H1 (cell line): ENCODE data around the gene PRPF40B. TPM values are rescaled to one million over a fixed set of nuclear protein-coding genes. Genes with fewer than 3 reads are reported as not detected.

Experiments
- CTCF ChIA-PET: fragments of 300-600 bp; sonication (Branson Sonifier 250); formaldehyde crosslinking; loops from one replicate; lab custom pipeline; 2021; ENCODE audit not compliant: partially characterized antibody; lab: Charles Lee
- POLR2A ChIA-PET: fragments of 300-600 bp; sonication (Branson Sonifier 250); formaldehyde crosslinking; loops from one replicate; lab custom pipeline; 2021; ENCODE audit warnings: inconsistent platforms; ENCODE audit not compliant: partially characterized antibody; lab: Charles Lee
- DNase-seq, 2 experiments: peaks; one replicate each; pipeline versions ENCODE4 v3.0.0 to v3.0.0-alpha.2; 2010 to 2022; ENCODE audit warnings: low spot score in 2 of 2, low read depth in 1 of 2, mixed read lengths in 1 of 2
- FAIRE-seq: peaks from 2 replicates; lab custom pipeline; 2011; peaks lifted over from hg19 to GRCh38; lab: Jason Lieb, UNC
- H2AFZ ChIP-seq: 2 replicates; pipeline ENCODE4 v1.8.1; 2012; ENCODE audit warnings: low read length, inconsistent platforms
- H2AK5ac ChIP-seq: 2 replicates; pipeline ENCODE4 v1.6.1; 2013; ENCODE audit warnings: low read depth, low read length
- H2BK120ac ChIP-seq: replicated peaks from 2 replicates; pipeline ENCODE3; 2013; ENCODE audit warnings: low read depth, low read length, inconsistent platforms
- H2BK12ac ChIP-seq: 2 replicates; pipeline ENCODE4 v1.6.1; 2013; ENCODE audit warnings: low read depth, low read length
- H2BK15ac ChIP-seq: 2 replicates; pipeline ENCODE4 v1.6.1; 2013; ENCODE audit warnings: low read length
- H2BK20ac ChIP-seq: 2 replicates; pipeline ENCODE4 v1.6.1; 2013; ENCODE audit warnings: low read length
- H2BK5ac ChIP-seq: 2 replicates; pipeline ENCODE4 v1.6.1; 2013; ENCODE audit warnings: low read depth, low read length
- H3K14ac ChIP-seq: 2 replicates; pipeline ENCODE4 v1.6.1; 2013; ENCODE audit warnings: inconsistent platforms; ENCODE audit not compliant: insufficient read length
- H3K18ac ChIP-seq: 2 replicates; pipeline ENCODE4 v1.6.1; 2013; ENCODE audit warnings: low read length; ENCODE audit errors: extremely low read depth
- H3K23ac ChIP-seq: 2 replicates; pipeline ENCODE4 v1.6.1; 2013; ENCODE audit warnings: inconsistent platforms; ENCODE audit not compliant: insufficient read length
- H3K23me2 ChIP-seq: 2 replicates; pipeline ENCODE4 v1.6.1; 2013; ENCODE audit warnings: low read depth, low read length
- H3K27ac ChIP-seq: 2 replicates; pipeline ENCODE4 v1.6.1; 2011; ENCODE audit warnings: low read depth, low read length, inconsistent platforms
- H3K27me3 ChIP-seq, 4 experiments: replicated peaks in 1 of 4; 1 replicate in 1 of 4; 2 replicates in 3 of 4; pipeline versions ENCODE4 v1.6.1 to v1.8.1; 2011 to 2013; ENCODE audit warnings: low read length in 3 of 4, mild to moderate bottlenecking in 3 of 4, inconsistent platforms in 2 of 4, mixed read lengths in 2 of 4, moderate library complexity in 1 of 4; ENCODE audit not compliant: control insufficient read depth in 3 of 4, insufficient read depth in 3 of 4; ENCODE audit errors: extremely low read depth in 1 of 4
- H3K36me3 ChIP-seq, 4 experiments: 2 replicates each; pipeline versions ENCODE4 v1.6.1 to v1.8.1; 2011 to 2013; ENCODE audit warnings: mild to moderate bottlenecking in 4 of 4, low read length in 3 of 4, moderate library complexity in 2 of 4, control low read depth in 1 of 4, inconsistent platforms in 1 of 4; ENCODE audit not compliant: insufficient read depth in 4 of 4, control insufficient read depth in 2 of 4
- H3K4ac ChIP-seq: replicated peaks from 2 replicates; pipeline ENCODE3; 2013; ENCODE audit warnings: low read length, low read depth, mixed read lengths, inconsistent platforms; ENCODE audit not compliant: insufficient read length
- H3K4me1 ChIP-seq, 4 experiments: replicated peaks in 1 of 4; 1 replicate in 1 of 4; 2 replicates in 3 of 4; pipeline versions ENCODE4 v1.6.1 to v1.8.1; 2011 to 2013; ENCODE audit warnings: low read length in 3 of 4, inconsistent platforms in 2 of 4, mixed read lengths in 1 of 4; ENCODE audit not compliant: insufficient read depth in 4 of 4, control insufficient read depth in 3 of 4
- H3K4me2 ChIP-seq, 2 experiments: 2 replicates each; pipeline versions ENCODE4 v1.6.1 to v1.8.1; 2011 to 2013; ENCODE audit warnings: low read depth in 2 of 2, low read length in 2 of 2, control low read depth in 1 of 2, inconsistent platforms in 1 of 2, mild to moderate bottlenecking in 1 of 2; ENCODE audit not compliant: insufficient read depth in 1 of 2
- H3K4me3 ChIP-seq, 4 experiments: fragments of 200-600, 300-600 bp in 1 of 4; sonication (generic), shearing (Covaris generic), sonication (Bioruptor Twin) in 1 of 4; 2 replicates each; pipeline versions ENCODE4 v1.5.1 to v1.8.1; 2011 to 2016; ENCODE audit warnings: low read length in 4 of 4, low read depth in 3 of 4, control low read depth in 2 of 4, inconsistent platforms in 2 of 4, mild to moderate bottlenecking in 2 of 4, mixed read lengths in 1 of 4, moderate library complexity in 1 of 4; ENCODE audit not compliant: insufficient read depth in 2 of 4; ENCODE audit errors: extremely low read depth in 1 of 4
- H3K56ac ChIP-seq: replicated peaks from 2 replicates; pipeline ENCODE3; 2013; ENCODE audit warnings: low read depth, mild to moderate bottlenecking, mixed read lengths, low read length, inconsistent platforms; ENCODE audit not compliant: insufficient read length
- H3K79me1 ChIP-seq: 2 replicates; pipeline ENCODE4 v1.6.1; 2013; ENCODE audit warnings: low read depth, low read length, control low read depth
- H3K79me2 ChIP-seq, 2 experiments: 2 replicates each; pipeline versions ENCODE4 v1.6.1 to v1.8.1; 2012 to 2013; ENCODE audit warnings: low read length in 2 of 2, mild to moderate bottlenecking in 2 of 2, inconsistent platforms in 1 of 2; ENCODE audit not compliant: insufficient read depth in 2 of 2, control insufficient read depth in 1 of 2
- H3K9ac ChIP-seq, 4 experiments: replicated peaks in 1 of 4; 1 replicate in 1 of 4; 2 replicates in 3 of 4; pipeline versions ENCODE4 v1.6.1 to v1.8.1; 2011 to 2013; ENCODE audit warnings: low read depth in 3 of 4, low read length in 3 of 4, control low read depth in 2 of 4, mild to moderate bottlenecking in 2 of 4, moderate library complexity in 2 of 4, inconsistent platforms in 1 of 4; ENCODE audit errors: extremely low read depth in 1 of 4
- H3K9me3 ChIP-seq, 2 experiments: 2 replicates each; pipeline versions ENCODE4 v1.6.1 to v1.8.1; 2012 to 2013; ENCODE audit warnings: mild to moderate bottlenecking in 2 of 2, moderate library complexity in 2 of 2, control low read depth in 1 of 2, inconsistent platforms in 1 of 2, low read depth in 1 of 2, low read length in 1 of 2, mixed read lengths in 1 of 2; ENCODE audit not compliant: insufficient read depth in 2 of 2
- H4K20me1 ChIP-seq, 2 experiments: replicated peaks in 1 of 2; 2 replicates each; pipeline versions ENCODE3 to v1.8.1; 2011 to 2013; ENCODE audit warnings: inconsistent platforms in 2 of 2, low read length in 2 of 2, mild to moderate bottlenecking in 1 of 2; ENCODE audit not compliant: insufficient read depth in 2 of 2, control insufficient read depth in 1 of 2
- H4K5ac ChIP-seq: 2 replicates; pipeline ENCODE4 v1.6.1; 2013; ENCODE audit warnings: low read length, low read depth, mixed read lengths, inconsistent platforms; ENCODE audit not compliant: insufficient read length
- H4K8ac ChIP-seq: 2 replicates; pipeline ENCODE4 v1.8.0; 2013; ENCODE audit warnings: mild to moderate bottlenecking, moderate library complexity, low read length, inconsistent platforms; ENCODE audit not compliant: insufficient read depth; ENCODE audit errors: extremely low read depth
- H4K91ac ChIP-seq: replicated peaks from 2 replicates; pipeline ENCODE3; 2013; ENCODE audit warnings: low read length, mixed read lengths, inconsistent platforms; ENCODE audit not compliant: insufficient read length
- ASH2L ChIP-seq: fragments of 200-600, 300-600 bp; sonication (generic); IDR thresholded peaks from one replicate; pipeline ENCODE4 v1.7.1; 2017; ENCODE audit warnings: low read length
- BACH1 ChIP-seq: IDR thresholded peaks from 2 replicates; pipeline ENCODE4 v1.6.1; 2012; ENCODE audit warnings: low read length, improper control_type of control experiment
- BCL11A ChIP-seq, 2 experiments: IDR thresholded peaks; one replicate each; pipeline ENCODE4 v1.6.1; 2011; ENCODE audit warnings: low read depth in 2 of 2, low read length in 2 of 2, mild to moderate bottlenecking in 2 of 2
- BRCA1 ChIP-seq: IDR thresholded peaks from 2 replicates; pipeline ENCODE4 v1.6.1; 2012; ENCODE audit warnings: low read depth, low read length, improper control_type of control experiment
- EZH2 ChIP-seq: fragments of 200-600 bp; sonication (generic); IDR thresholded peaks from 2 replicates; pipeline ENCODE4 v1.7.1; 2012; ENCODE audit warnings: low read depth, mild to moderate bottlenecking, moderate library complexity, low read length, inconsistent platforms; ENCODE audit not compliant: severe bottlenecking
- GTF2F1 ChIP-seq: IDR thresholded peaks from 2 replicates; pipeline ENCODE4 v1.6.1; 2012; ENCODE audit warnings: low read depth, low read length, improper control_type of control experiment, borderline replicate concordance
- RBBP5 ChIP-seq: IDR thresholded peaks from 2 replicates; pipeline ENCODE4 v1.7.1; 2012; ENCODE audit warnings: low read depth, mild to moderate bottlenecking, inconsistent platforms, low read length, moderate library complexity, borderline replicate concordance
- SIX5 ChIP-seq: IDR thresholded peaks from 2 replicates; pipeline ENCODE4 v1.6.1; 2011; ENCODE audit warnings: mild to moderate bottlenecking, low read depth, low read length
- SP1 ChIP-seq: IDR thresholded peaks from 2 replicates; pipeline ENCODE4 v1.6.1; 2011; ENCODE audit warnings: low read depth, low read length
- SP4 ChIP-seq: IDR thresholded peaks from 2 replicates; pipeline ENCODE4 v1.6.1; 2012; ENCODE audit warnings: low read length, inconsistent platforms
- SRF ChIP-seq: IDR thresholded peaks from 2 replicates; pipeline ENCODE4 v1.6.1; 2011; ENCODE audit warnings: mild to moderate bottlenecking, low read depth, low read length, moderate library complexity
- SUZ12 ChIP-seq: fragments of 200-600 bp; sonication (generic); IDR thresholded peaks from 2 replicates; pipeline ENCODE4 v1.6.1; 2012; ENCODE audit warnings: mild to moderate bottlenecking, inconsistent platforms, low read length, moderate library complexity, mixed read lengths
- TAF7 ChIP-seq: optimal IDR thresholded peaks from 2 replicates; pipeline ENCODE3; 2011; ENCODE audit warnings: low read depth, mild to moderate bottlenecking, inconsistent platforms, low read length, moderate library complexity, borderline replicate concordance
- TBP ChIP-seq: IDR thresholded peaks from 2 replicates; pipeline ENCODE4 v1.6.1; 2011; ENCODE audit warnings: low read depth, low read length, improper control_type of control experiment
- WGBS, 2 experiments: shearing (Covaris generic) in 1 of 2; methylation state at CpG; one replicate each; pipeline versions ENCODE4 v1.1.6 to v1.1.7; 2013 to 2015; ENCODE audit warnings: low lambda C conversion rate in 2 of 2, mixed read lengths in 2 of 2, inconsistent platforms in 1 of 2, low coverage in 1 of 2, missing lambda C conversion rate in 1 of 2; ENCODE audit not compliant: insufficient replicate concordance in 2 of 2, insufficient coverage in 1 of 2, insufficient read length in 1 of 2; ENCODE audit errors: extremely low coverage in 1 of 2, missing lambda C conversion rate in 1 of 2; 5-methylcytosine and 5-hydroxymethylcytosine counted together
- polyA plus RNA-seq, 7 experiments: library from polyadenylated mRNA; depleted of rRNA in 3 of 7; stranded (reverse) in 5 of 7; unstranded in 2 of 7; fragments of >200 nt in 5 of 7; fragments of 200-250 nt in 2 of 7; gene quantifications; 1 replicate in 5 of 7; 2 replicates in 1 of 7; 4 replicates in 1 of 7; pipeline versions ENCODE4 v1.2.1 to v1.2.3, GENCODE V29; 2011 to 2013; ENCODE audit warnings: missing spikeins in 2 of 7, mixed read lengths in 2 of 7
- total RNA-seq: library from RNA; stranded (reverse); fragmentation: NEBNext Ultra II Directional; extraction: Animal tissue kit (Norgen Biotek cat#: 25700); gene quantifications from 2 replicates; pipeline ENCODE4 v1.2.1, GENCODE V29; 2021
- TF ChIP-seq, protein P1 (sequence below): IDR thresholded peaks from 2 replicates; pipeline ENCODE4 v1.6.1; 2012; ENCODE audit warnings: inconsistent platforms

The PRPF40B gene
- total and polyA plus RNA-seq, 2 of the 8 experiments (the other 6 are each of a cell fraction or from before 2014, with no cell fraction given) = 14.4 to 24.4 TPM

DNA sequence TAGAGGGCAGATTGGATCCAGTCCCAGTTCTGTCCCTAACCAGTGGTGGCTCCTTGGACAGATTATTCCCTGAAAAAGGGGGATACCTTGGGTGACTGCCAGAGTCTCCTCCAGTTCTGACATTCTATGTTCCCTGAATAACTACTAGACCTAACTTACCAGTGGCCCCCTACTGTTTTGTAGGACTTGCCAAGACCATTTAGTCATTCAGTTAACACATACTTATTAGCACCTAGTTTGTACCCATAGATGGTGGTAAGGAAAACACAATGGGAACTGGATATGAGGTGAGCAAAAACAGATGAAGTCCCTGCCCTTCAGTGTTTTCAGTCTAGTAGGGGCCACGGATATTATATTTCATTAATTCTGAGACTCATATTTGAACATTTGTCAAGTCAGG, 3.5 kb downstream of the PRPF40B start:
- H2BK15ac ChIP-seq = no peak overlapping the region
- POLR2A ChIA-PET = interaction anchor here (0.6 to 3.4 kb wide), 3 partner anchors 10 to 114 kb away, joined by 3 to 17 read pairs (median 13); partner anchors contain the start of gene TMBIM6
- no peak overlapping the region for H2BK12ac ChIP-seq
- TF ChIP-seq SIX5 (no peak), BCL11A (IDR thresholded peaks at IDR 0.05; ENCODE audit: low read depth in 2 of 2, low read length in 2 of 2) (no peak), SP1 (no peak), GTF2F1 (no peak), BRCA1 (no peak), SP4 (no peak), EZH2 (no peak), TAF7 (no peak), SUZ12 (no peak), RBBP5 (no peak), TBP (no peak), BACH1 (no peak), SRF (no peak), ASH2L (no peak)
- TF ChIP-seq, protein P1, sequence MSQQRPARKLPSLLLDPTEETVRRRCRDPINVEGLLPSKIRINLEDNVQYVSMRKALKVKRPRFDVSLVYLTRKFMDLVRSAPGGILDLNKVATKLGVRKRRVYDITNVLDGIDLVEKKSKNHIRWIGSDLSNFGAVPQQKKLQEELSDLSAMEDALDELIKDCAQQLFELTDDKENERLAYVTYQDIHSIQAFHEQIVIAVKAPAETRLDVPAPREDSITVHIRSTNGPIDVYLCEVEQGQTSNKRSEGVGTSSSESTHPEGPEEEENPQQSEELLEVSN = no peak
- TF ChIP-seq, all 59 proteins: peak for 0
- H3K4me3 ChIP-seq = no peak overlapping the region
- no peak overlapping the region for H2BK120ac ChIP-seq
- FAIRE-seq (no peak), DNase-seq (no peak)
- no peak overlapping the region for H4K5ac ChIP-seq
- CTCF ChIA-PET = interaction anchor here (1.2 to 9.4 kb wide), 4 partner anchors 10 to 212 kb away, joined by 3 to 58 read pairs (median 4); no protein-coding TSS in a partner anchor
- H3K14ac ChIP-seq = no peak overlapping the region
- H3K79me2 ChIP-seq = no peaks in the 10 kb centered on the region
- no peak overlapping the region for H4K8ac ChIP-seq
- H2BK20ac ChIP-seq = no peak overlapping the region
- H3K27ac ChIP-seq = no peak overlapping the region
- H3K9ac ChIP-seq = no peak overlapping the region
- H4K91ac ChIP-seq = no peak overlapping the region
- 82% methylated on average over 1 of the region's 1 CpG; no CpG with 5 or more reads in 1 of the 2 experiments for WGBS, 2 experiments
- H2AFZ ChIP-seq = no peak overlapping the region
- no peak overlapping the region for H2BK5ac ChIP-seq
- peaks cover 15% of the 10 kb centered on the region; the same call in 1 of the 2 replicates for H3K23me2 ChIP-seq
- no peaks in the 10 kb centered on the region for H3K9me3 ChIP-seq
- H3K79me1 ChIP-seq = no peaks in the 10 kb centered on the region
- peaks cover 0 to 5% (median 3%) of the 10 kb centered on the region in 4 experiments; a peak in 6 of 7 replicates for H3K4me1 ChIP-seq
- H3K18ac ChIP-seq = no peak overlapping the region
- no peak overlapping the region for H3K56ac ChIP-seq
- H3K27me3 ChIP-seq = no peaks in the 10 kb centered on the region
- no peaks in the 10 kb centered on the region for H4K20me1 ChIP-seq
- no peak overlapping the region for H3K4me2 ChIP-seq
- no peak overlapping the region for H2AK5ac ChIP-seq
- no peak overlapping the region for H3K4ac ChIP-seq
- H3K23ac ChIP-seq = no peak overlapping the region
- H3K36me3 ChIP-seq = 0 out of 8 replicates have a peak, but pooled peaks cover 0 to 3% (median 0%) of the 10 kb centered on the region in 4 experiments
